Panc1 (cell line): ENCODE measurements around the gene THG1L. TPM values are rescaled to one million over a fixed set of nuclear protein-coding genes. Genes with fewer than 3 reads are reported as not detected.

Experiments used
- ATAC-seq: fragments of 200-7000 bp; cut with Tn5 transposase; 2 replicates; pipeline ENCODE4 v1.9.1; 2020; ENCODE audit warnings: mild to moderate bottlenecking, moderate library complexity
- BruUV-seq: library from RNA; stranded (reverse); fragments of 400-500 nt; replicated peaks from 2 replicates; lab custom pipeline; 2021; lab: Mats Ljungman, UMichigan
- CTCF ChIA-PET: fragments of 300-600 bp; sonication (Branson Sonifier 250); formaldehyde crosslinking; loops from one replicate; lab custom pipeline; 2022; ENCODE audit warnings: antibody characterized with exemption; lab: Charles Lee
- POLR2A ChIA-PET: fragments of 300-600 bp; sonication (Branson Sonifier 250); formaldehyde crosslinking; loops from one replicate; lab custom pipeline; 2022; ENCODE audit warnings: antibody characterized with exemption; lab: Charles Lee
- DNase-seq: peaks from one replicate; pipeline ENCODE4 v3.0.0-alpha.2; 2010; ENCODE audit warnings: low read depth, low spot score
- H3K27ac ChIP-seq: 2 replicates; pipeline ENCODE4 v1.5.1; 2011; ENCODE audit warnings: mild to moderate bottlenecking, low read length, inconsistent platforms
- H3K27me3 ChIP-seq: fragments of 200-500 bp; sonication (Bioruptor generic); 2 replicates; pipeline ENCODE4 v1.6.0; 2014; ENCODE audit warnings: low read length, inconsistent platforms; ENCODE audit not compliant: control insufficient read depth, insufficient read depth
- H3K36me3 ChIP-seq: fragments of 200-500 bp; sonication (Bioruptor generic); 2 replicates; pipeline ENCODE4 v1.5.1; 2014; ENCODE audit warnings: inconsistent platforms, mild to moderate bottlenecking, low read length, moderate library complexity; ENCODE audit not compliant: control insufficient read depth, insufficient read depth
- H3K4me1 ChIP-seq: 2 replicates; pipeline ENCODE4 v1.5.1; 2011; ENCODE audit warnings: inconsistent platforms, mild to moderate bottlenecking, low read length, moderate library complexity; ENCODE audit not compliant: control insufficient read depth, insufficient read depth
- H3K4me3 ChIP-seq, 2 experiments: 2 replicates each; pipeline ENCODE4 v1.5.1; 2011 to 2012; ENCODE audit warnings: low read depth in 2 of 2, low read length in 2 of 2, mild to moderate bottlenecking in 2 of 2, inconsistent platforms in 1 of 2, moderate library complexity in 1 of 2
- H3K9me3 ChIP-seq: fragments of 200-500 bp; sonication (Bioruptor generic); 2 replicates; pipeline ENCODE4 v1.5.1; 2014; ENCODE audit warnings: low read depth, mild to moderate bottlenecking, inconsistent platforms, low read length, moderate library complexity; ENCODE audit not compliant: control insufficient read depth, insufficient read depth
- POLR2AphosphoS5 ChIP-seq: IDR thresholded peaks from 2 replicates; pipeline ENCODE4 v1.6.1; 2012; ENCODE audit warnings: mild to moderate bottlenecking, low read depth, low read length, moderate library complexity
- SIN3A ChIP-seq: IDR thresholded peaks from 2 replicates; pipeline ENCODE4 v1.6.1; 2012; ENCODE audit warnings: low read depth, mild to moderate bottlenecking, low read length, moderate library complexity, borderline replicate concordance; ENCODE audit not compliant: insufficient read depth
- TCF7L2 ChIP-seq: IDR thresholded peaks from 2 replicates; pipeline ENCODE4 v1.6.1; 2011; ENCODE audit warnings: mild to moderate bottlenecking, low read depth, low read length, inconsistent platforms
- in situ Hi-C: cut with HindIII; loops from 2 replicates; pipeline ENCODE4 v1.10.0; 2016; ENCODE audit warnings: low sequenced_read_pairs, low pct_unique_long_range_greater_than_20kb
- intact Hi-C: fragments of 100-400 bp; cut with micrococcal nuclease; formaldehyde crosslinking; loops from one replicate; pipeline ENCODE4 v1.10.0; 2022; ENCODE audit not compliant: unreplicated experiment
- total RNA-seq: library from RNA; stranded (reverse); gene quantifications from one replicate; pipeline ENCODE4 v1.2.1, GENCODE V29; 2021; ENCODE audit not compliant: unreplicated experiment
- TF ChIP-seq, protein P1 (sequence below): fragments of 450-650 bp; IDR thresholded peaks from 2 replicates; pipeline ENCODE4 v1.5.1; 2017; ENCODE audit warnings: mild to moderate bottlenecking
- TF ChIP-seq, protein P2 (sequence below), 2 experiments: IDR thresholded peaks; 2 replicates each; pipeline ENCODE4 v1.6.1; 2011 to 2012; ENCODE audit warnings: low read depth in 2 of 2, control low read depth in 1 of 2, low read length in 1 of 2, mild to moderate bottlenecking in 1 of 2, moderate library complexity in 1 of 2; ENCODE audit not compliant: insufficient read depth in 1 of 2

The THG1L gene
- total RNA-seq, 1 experiment from 2014 or later = 15.4 TPM

DNA sequence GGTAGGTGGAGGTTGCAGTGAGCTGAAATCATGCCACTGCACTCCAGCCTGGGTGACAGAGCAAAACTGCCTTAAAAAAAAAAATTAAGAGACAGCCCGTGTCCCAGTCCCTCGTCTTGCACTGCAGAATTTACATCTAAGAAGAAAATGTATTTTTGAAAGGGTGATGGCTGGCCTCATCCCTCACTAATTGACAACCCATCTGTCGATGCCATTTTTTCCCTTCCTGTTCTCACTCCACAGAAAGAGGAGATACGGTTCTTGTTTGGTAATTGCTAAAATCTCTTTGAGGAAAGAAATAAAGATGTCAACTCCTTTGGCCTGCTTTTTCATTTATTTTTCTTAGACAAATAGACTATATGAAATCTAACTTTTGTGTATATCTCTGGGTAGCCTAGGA, 9.9 kb downstream of the THG1L start:
- H3K4me3 ChIP-seq = no peak overlapping the region
- CTCF ChIA-PET = interaction anchor here (0.9 kb wide), 1 partner anchor 22 kb away, joined by 3 read pairs; no protein-coding TSS in a partner anchor
- no TSS peak for BruUV-seq
- H3K36me3 ChIP-seq = no peaks in the 10 kb centered on the region; the same call in 1 of the 2 replicates
- H3K9me3 ChIP-seq = no peaks in the 10 kb centered on the region
- intact Hi-C loops = loop anchor here (5.0 to 10.0 kb wide), 2 partner anchors 414 to 596 kb away; partner anchors contain the start of gene MED7
- H3K4me1 ChIP-seq = peaks cover 9% of the 10 kb centered on the region
- DNase-seq = no peak
- in situ Hi-C loops = no loop called here
- TF ChIP-seq, protein P1, sequence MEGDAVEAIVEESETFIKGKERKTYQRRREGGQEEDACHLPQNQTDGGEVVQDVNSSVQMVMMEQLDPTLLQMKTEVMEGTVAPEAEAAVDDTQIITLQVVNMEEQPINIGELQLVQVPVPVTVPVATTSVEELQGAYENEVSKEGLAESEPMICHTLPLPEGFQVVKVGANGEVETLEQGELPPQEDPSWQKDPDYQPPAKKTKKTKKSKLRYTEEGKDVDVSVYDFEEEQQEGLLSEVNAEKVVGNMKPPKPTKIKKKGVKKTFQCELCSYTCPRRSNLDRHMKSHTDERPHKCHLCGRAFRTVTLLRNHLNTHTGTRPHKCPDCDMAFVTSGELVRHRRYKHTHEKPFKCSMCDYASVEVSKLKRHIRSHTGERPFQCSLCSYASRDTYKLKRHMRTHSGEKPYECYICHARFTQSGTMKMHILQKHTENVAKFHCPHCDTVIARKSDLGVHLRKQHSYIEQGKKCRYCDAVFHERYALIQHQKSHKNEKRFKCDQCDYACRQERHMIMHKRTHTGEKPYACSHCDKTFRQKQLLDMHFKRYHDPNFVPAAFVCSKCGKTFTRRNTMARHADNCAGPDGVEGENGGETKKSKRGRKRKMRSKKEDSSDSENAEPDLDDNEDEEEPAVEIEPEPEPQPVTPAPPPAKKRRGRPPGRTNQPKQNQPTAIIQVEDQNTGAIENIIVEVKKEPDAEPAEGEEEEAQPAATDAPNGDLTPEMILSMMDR = no peak
- TF ChIP-seq, protein P2, sequence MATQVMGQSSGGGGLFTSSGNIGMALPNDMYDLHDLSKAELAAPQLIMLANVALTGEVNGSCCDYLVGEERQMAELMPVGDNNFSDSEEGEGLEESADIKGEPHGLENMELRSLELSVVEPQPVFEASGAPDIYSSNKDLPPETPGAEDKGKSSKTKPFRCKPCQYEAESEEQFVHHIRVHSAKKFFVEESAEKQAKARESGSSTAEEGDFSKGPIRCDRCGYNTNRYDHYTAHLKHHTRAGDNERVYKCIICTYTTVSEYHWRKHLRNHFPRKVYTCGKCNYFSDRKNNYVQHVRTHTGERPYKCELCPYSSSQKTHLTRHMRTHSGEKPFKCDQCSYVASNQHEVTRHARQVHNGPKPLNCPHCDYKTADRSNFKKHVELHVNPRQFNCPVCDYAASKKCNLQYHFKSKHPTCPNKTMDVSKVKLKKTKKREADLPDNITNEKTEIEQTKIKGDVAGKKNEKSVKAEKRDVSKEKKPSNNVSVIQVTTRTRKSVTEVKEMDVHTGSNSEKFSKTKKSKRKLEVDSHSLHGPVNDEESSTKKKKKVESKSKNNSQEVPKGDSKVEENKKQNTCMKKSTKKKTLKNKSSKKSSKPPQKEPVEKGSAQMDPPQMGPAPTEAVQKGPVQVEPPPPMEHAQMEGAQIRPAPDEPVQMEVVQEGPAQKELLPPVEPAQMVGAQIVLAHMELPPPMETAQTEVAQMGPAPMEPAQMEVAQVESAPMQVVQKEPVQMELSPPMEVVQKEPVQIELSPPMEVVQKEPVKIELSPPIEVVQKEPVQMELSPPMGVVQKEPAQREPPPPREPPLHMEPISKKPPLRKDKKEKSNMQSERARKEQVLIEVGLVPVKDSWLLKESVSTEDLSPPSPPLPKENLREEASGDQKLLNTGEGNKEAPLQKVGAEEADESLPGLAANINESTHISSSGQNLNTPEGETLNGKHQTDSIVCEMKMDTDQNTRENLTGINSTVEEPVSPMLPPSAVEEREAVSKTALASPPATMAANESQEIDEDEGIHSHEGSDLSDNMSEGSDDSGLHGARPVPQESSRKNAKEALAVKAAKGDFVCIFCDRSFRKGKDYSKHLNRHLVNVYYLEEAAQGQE (IDR thresholded peaks at IDR 0.05; ENCODE audit: insufficient read depth in 1 of 2, low read depth in 2 of 2, low read length in 1 of 2) = no peak
- TF ChIP-seq TCF7L2 (no peak), POLR2AphosphoS5 (no peak), SIN3A (no peak)
- POLR2A ChIA-PET = no interaction called here
- ATAC-seq = no peak
- H3K27ac ChIP-seq = no peak overlapping the region
- H3K27me3 ChIP-seq = no peaks in the 10 kb centered on the region

DNA sequence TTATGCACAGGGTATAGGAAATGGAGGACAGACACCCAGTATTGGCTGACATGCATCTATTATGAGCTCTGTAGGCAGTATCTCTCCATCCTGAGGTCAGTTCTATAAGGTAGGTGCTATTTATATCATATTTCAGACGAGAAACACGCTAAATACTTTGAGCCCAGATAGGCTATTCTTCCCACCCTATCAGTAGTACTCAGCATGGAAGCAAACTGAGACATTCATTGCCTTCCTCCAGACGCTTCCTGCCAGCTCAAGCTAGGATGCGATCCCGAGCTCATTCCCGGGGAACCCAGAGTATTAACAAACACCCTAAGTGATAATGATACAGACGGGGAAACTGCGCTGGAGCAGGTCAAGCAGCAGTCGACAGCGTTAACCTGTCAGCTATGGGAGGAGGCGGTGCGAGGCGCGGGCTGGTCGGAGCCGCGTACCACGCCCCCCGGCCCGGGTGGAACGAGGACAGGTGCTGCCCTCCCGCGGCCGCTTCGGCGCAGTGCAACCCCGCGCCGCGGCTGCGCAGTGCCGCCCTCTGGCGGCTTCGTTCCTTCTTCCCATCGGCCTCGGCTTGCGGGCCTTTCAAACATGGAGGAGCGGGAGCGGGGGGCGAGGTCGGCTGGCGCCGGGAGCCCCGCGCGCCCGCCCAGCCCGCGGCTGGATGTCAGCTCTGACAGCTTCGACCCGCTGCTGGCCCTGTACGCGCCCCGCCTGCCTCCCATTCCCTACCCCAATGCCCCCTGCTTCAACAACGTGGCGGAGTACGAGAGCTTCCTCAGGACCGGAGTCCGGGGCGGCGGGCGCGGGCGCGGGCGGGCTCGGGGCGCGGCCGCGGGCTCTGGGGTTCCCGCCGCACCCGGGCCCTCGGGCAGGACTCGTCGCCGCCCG, 12.2 kb downstream of the THG1L start, which contains the start of gene LSM11:
LSM11 (plus strand) TSS at position 550 of the 888 bp plus-strand sequence; CDS start at position 589, 39 bp downstream.
- H3K27ac ChIP-seq = peak within 1 kb of the TSS; percentile 35; the same call in 1 of the 2 replicates
- H3K9me3 ChIP-seq = no peaks in the 10 kb centered on the region
- no peaks in the 10 kb centered on the region; the same call in 1 of the 2 replicates for H3K36me3 ChIP-seq
- POLR2A ChIA-PET = no interaction called here
- DNase-seq = peak; percentile 68
- no peaks in the 10 kb centered on the region for H3K27me3 ChIP-seq
- TF ChIP-seq, protein P2 (IDR thresholded peaks at IDR 0.05; ENCODE audit: insufficient read depth in 1 of 2, low read depth in 2 of 2, low read length in 1 of 2) = no peak; a peak in 1 of 4 replicates
- TF ChIP-seq POLR2AphosphoS5 = peak; percentile 34; the same call in 1 of the 2 replicates
- peak; percentile 79; the same call in 1 of the 2 replicates for TF ChIP-seq SIN3A
- TF ChIP-seq, protein P1 = peak; percentile 100
- no peak for TF ChIP-seq TCF7L2
- ATAC-seq = peak; percentile 97
- CTCF ChIA-PET = interaction anchor here (0.5 to 1.8 kb wide), 4 partner anchors 26 to 756 kb away, joined by 3 to 10 read pairs (median 6); no protein-coding TSS in a partner anchor
- BruUV-seq = no TSS peak
- in situ Hi-C loops = no loop called here
- H3K4me3 ChIP-seq = peak within 1 kb of the TSS; percentile 61 to 70
- intact Hi-C loops = loop anchor here (1.0 to 10.0 kb wide), 3 partner anchors 74 to 599 kb away; partner anchors contain the start of gene MED7
- H3K4me1 ChIP-seq = peaks cover 9% of the 10 kb centered on the region
